Measurements from ENCODE around the gene RHBDL1.
A peak's percentile ranks its signal among the peaks of the same experiment; 100 is the strongest.

Gene RHBDL1

DNA sequence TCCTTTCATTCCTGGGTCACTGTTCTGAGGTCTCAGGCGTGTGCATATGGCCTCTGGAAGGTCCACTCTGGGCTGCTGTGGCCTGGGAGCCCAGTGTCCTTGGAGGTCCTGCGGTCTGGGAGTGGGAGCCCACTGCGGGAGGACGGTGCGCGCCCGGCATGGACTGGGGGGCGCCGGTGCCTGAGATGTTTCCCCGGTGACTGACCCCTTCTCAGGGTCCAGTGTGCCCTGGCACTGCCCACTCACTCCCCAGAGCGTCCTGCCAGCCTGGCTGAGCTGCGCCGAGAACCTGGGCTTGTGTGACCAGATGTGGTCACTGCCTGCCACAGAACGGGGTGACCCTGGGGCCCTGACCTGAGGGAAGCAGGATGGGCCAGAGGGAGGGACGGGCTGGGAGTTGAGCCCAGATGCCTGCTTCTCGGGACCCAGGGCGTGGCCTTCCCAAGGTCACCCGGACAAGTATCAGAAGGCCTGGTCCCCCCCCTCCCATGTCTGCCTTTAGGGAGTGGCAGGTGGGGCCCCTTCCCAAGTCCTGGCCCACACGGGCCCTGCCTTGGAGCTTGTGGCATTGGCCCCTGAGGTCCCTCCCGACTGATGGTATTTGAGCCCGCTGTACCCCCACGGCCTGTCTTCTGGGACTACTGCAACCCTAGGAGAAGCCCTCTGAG is 1.1 kb upstream of the RHBDL1 start:
- DNase-seq (ENCODE audit: low spot score): no peak

DNA sequence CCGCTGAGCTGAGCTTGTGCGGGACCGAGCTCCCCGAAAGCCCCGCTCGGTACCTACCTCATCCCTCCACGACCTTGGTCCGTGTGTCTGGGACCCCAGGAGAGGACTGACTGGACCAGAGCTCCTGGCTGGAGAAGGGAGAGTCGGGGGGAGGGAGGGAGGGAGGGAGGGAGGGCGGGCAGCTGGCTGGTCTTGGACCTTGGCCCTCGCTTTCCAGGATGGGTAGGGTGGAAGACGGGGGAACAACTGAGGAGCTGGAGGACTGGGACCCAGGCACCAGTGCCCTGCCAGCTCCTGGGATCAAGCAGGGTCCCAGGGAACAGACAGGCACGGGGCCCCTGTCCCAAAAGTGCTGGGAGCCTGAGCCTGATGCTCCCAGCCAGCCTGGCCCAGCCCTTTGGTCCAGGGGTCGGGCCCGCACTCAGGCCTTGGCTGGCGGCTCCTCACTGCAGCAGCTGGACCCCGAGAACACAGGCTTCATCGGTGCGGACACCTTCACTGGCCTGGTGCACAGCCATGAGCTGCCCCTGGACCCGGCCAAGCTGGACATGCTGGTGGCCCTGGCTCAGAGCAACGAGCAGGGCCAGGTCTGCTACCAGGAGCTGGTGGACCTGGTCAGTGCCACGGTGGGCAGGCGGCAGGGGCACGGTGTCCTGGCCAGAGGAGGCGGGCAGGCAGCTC is 553 bp downstream of the RHBDL1 start:
- DNase-seq (ENCODE audit: low spot score): no peak

DNA sequence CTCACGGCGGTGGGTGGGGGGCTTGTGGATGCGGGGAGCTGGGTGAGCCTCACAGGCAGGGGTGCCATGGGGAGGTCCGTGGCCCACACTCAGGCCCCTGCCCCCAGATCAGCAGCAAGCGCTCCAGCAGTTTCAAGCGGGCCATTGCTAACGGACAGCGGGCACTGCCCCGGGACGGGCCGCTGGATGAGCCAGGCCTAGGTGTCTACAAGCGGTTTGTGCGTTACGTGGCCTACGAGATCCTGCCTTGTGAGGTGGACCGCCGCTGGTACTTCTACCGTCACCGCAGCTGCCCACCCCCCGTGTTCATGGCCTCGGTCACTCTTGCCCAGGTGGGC is 1.1 kb downstream of the RHBDL1 start:
- no peak for DNase-seq (ENCODE audit: low spot score)

DNA sequence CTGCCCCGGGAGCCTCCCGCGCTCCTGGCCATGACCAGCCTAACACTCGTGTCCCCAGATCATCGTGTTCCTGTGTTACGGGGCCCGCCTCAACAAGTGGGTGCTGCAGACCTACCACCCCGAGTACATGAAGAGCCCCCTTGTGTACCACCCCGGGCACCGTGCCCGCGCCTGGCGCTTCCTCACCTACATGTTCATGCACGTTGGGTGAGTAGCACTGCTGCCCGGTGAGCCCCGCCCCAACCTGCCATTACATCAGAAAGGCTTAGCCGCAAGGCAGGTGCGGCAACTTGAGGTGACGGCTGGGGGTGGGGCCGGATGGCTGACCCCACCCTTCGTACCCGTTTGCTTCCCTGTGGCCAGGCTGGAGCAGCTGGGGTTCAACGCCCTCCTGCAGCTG is 1.4 kb downstream of the RHBDL1 start:
- DNase-seq (ENCODE audit: low spot score): no peak

DNA sequence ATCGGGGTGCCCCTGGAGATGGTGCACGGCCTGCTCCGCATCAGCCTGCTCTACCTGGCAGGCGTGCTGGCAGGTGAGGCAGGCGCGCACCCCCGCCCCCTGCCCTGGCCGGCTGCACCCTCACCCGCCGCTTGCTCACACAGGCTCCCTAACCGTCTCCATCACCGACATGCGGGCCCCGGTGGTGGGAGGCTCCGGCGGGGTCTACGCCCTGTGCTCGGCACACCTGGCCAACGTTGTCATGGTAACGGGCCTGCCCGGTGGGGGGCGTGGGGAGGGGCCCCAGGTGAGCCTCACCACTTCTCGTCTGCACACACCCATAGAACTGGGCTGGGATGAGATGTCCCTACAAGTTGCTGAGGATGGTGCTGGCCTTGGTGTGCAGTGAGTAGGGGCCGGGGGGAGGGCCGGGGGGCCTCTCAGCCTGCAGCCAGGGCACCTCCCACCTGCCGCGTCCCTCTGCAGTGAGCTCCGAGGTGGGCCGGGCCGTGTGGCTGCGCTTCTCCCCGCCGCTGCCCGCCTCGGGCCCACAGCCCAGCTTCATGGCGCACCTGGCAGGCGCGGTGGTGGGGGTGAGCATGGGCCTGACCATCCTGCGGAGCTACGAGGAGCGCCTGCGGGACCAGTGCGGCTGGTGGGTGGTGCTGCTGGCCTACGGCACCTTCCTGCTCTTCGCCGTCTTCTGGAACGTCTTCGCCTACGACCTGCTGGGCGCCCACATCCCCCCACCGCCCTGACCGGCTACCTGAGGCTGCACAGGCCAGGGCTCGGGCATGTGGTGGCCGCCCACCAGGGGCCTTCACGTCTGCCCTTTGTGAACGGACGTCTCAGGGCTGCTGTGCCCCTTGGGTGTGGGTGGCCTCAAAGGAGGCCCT is 2.1 kb downstream of the RHBDL1 start:
- no peak for DNase-seq (ENCODE audit: low spot score)

DNA sequence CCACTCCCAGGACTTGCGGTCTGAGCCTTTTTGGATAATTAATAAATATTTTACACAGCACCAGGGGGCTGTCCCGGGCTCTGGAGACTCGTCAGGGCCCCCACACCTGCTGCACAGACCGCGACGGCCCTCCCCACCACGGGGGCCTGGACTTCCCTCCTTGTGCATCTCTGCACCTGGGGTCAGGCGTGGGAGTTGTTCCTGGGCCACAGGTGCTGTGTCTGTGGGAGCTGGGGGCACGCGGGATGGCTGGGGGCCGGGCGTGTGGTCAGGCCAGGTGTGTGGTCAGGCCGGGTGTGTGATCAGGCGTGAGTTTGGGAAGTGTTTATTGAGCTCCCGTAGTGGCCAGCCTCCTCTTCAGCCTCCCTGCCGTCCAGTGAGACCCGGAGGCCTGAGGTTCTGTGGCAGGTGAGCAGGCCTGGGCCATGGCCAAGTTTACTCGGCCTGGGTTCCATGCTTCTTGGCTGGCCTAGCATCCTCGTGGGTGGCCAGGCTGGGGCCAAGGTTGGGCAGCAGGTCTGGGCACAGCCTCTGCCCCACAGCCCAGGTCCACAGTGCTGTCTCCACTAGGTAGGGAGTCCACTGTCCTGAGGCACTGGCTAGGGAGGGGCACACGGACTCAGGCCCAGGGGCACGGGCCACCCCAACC is 2.9 kb downstream of the RHBDL1 start:
- no peak for DNase-seq (ENCODE audit: low spot score)

DNA sequence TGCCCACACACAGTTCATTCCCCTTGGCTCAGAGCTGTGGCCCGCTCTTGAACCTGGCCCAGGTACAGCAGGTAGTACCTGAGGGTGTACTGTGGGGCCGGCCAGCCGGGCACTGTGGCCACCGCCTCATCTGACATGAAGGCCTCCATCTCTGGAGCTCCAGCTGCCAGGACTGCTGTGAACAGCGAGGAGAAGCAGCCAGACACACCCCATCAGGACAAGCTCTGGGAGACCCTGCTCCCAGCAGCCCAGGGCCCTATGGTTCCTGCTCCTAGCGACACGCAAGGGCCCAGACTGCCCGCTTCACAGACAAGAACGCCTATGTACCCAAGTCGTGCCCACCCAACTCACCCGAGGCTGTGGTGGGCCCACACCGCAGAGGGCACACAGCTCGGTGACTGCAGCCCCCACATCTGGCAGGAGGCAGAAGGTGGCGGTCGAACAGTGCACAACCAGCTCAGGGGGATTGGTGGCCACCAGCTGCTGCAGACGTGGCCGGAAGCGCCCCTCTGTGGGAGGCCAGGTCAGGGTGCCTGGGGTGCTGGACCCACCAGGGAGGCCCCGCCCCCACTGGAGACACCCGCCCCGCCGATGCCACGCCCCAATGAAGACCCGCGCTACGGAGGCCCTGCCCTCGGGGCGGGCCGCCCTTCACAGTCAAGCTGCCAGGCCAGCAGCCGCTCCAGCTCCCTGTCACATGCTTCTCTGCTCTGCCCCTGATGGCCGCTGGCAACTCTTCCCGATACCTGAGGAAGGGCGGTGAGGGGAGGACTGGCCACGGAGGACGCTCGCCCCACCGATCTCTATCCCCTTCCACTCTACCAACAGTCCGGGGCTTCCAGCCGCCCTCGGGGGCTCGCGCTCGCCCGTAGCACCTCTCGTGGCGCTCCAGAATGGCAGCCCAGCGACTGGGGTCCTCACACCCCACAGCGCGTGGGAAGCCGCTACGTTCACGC is 3.7 kb downstream of the RHBDL1 start:
- DNase-seq (ENCODE audit: low spot score): peak; percentile 76

DNA sequence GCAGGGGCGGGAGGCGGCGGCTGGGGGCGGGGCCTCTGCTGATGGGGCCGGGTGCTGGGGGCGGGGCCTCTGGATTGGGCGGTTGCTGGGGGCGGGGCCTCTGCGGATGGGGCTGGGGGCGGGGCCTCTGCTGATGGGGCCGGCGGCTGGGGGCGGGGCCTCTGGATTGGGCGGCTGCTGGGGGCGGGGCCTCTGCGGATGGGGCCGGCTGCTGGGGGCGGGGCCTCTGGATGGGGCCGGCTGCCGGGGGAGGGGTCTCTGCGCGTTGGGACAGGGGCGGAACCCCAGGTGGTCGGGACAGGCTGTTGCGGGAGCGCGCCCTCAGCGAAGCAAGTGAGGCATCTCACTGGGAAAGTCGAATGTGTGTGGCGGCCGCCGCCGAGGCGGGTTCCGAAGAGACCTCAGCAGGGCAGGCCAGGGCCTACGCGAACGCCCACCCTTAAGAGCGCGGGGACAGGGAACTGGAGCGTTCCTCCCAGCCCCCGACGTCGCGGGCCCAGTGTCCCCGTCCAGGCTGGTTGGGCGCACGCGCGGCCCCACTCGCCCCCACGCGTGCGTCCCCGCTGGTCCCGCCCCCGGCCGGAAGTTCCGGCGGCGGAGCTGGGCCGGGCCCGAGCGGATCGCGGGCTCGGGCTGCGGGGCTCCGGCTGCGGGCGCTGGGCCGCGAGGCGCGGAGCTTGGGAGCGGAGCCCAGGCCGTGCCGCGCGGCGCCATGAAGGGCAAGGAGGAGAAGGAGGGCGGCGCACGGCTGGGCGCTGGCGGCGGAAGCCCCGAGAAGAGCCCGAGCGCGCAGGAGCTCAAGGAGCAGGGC is 4.5 kb downstream of the RHBDL1 start, which contains the start of gene STUB1:
Gene STUB1, plus strand, starts transcription at position 597 of the 811 bp plus-strand sequence. Its CDS starts 116 bp downstream, at position 713.
- peak; percentile 88 for DNase-seq (ENCODE audit: low spot score)

DNA sequence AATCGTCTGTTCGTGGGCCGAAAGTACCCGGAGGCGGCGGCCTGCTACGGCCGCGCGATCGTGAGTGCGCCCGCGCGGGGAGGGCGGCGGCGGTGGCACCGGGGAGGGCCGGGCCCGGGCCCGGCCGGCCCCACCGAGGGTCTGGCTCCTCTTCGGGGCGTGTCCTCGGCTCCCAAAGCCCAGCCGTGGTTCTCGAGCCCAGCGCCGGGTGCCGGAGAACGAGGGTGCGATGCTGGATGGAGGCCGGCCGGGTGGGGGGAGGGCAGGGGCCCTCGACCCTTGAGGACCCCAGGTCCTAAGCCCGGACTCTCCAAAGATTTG is 5.1 kb downstream of the RHBDL1 start:
- DNase-seq (ENCODE audit: low spot score): no peak

DNA sequence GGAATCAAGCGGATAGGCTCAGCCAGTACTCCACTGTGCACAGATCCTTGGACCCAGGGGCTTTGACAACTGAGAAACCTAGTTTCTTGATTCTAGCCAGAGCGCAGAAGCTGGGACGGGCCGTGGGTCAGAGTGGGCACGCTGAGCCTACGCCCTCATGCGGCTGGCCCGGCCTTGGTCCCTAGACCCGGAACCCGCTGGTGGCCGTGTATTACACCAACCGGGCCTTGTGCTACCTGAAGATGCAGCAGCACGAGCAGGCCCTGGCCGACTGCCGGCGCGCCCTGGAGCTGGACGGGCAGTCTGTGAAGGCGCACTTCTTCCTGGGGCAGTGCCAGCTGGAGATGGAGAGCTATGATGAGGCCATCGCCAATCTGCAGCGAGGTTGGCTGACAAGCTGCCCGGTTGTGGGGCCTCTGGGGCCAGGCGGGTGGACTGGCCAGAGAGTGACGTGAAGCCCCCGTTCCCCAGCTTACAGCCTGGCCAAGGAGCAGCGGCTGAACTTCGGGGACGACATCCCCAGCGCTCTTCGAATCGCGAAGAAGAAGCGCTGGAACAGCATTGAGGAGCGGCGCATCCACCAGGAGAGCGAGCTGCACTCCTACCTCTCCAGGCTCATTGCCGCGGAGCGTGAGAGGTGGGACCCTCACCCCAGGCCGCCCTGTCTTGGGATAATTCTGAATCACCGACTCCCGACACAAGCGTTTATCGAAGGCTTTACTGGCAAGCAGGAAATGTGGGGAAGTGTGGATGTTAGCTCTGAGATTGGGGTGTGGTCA is 5.7 kb downstream of the RHBDL1 start:
- DNase-seq (ENCODE audit: low spot score): peak; percentile 87

DNA sequence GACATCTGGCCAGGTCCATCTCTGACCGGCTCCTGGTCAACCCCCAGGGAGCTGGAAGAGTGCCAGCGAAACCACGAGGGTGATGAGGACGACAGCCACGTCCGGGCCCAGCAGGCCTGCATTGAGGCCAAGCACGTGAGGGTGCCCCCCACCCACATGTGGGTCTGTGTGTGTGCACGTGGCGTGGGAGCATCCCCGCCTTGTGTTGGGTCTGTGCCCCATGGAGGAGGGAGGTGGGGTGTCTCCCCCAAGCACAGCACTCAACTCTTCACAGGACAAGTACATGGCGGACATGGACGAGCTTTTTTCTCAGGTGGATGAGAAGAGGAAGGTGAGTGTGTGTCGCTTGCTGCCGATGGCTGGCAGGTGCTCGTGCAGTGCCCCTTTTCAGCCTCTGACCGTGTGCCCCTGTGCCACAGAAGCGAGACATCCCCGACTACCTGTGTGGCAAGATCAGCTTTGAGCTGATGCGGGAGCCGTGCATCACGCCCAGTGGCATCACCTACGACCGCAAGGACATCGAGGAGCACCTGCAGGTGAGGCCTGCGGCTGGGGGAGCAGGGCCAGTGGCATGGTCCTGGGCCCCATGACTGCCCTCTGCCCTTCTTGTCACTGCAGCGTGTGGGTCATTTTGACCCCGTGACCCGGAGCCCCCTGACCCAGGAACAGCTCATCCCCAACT is 6.4 kb downstream of the RHBDL1 start:
- DNase-seq (ENCODE audit: low spot score): peak; percentile 74

DNA sequence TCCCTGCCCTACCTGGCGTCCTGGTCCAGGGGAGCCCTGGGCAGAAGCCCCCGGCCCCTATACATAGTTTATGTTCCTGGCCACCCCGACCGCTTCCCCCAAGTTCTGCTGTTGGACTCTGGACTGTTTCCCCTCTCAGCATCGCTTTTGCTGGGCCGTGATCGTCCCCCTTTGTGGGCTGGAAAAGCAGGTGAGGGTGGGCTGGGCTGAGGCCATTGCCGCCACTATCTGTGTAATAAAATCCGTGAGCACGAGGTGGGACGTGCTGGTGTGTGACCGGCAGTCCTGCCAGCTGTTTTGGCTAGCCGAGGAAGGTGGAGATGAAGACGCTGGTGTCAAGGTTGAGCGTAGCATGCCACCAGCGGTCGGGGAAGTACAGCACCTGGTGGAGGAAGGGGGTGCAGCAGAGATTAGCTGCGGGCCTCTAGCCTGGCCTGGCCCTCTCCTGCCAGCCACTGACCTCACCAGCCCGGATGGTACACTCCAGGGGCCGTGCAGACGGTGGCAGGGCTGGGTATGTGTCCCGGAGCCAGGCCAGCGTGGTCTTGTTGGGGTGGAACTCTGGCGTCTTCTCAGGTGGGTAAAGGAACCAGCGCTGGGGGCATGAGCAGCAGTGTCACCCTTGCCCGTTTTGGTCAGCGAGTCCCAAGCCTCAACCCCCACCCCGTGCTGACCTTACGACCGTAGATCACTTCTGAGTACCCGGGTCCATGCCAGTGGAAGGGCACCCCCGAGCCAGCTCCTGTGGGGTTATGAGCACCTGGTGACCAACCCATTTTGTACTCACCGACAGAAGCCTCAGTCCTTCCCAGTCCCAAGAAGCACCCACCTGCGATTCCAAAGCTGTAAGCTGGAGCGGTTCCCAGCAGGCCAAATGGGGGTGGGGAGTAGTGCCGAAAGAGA is 7.3 kb downstream of the RHBDL1 start:
- peak; percentile 52 for DNase-seq (ENCODE audit: low spot score)

DNA sequence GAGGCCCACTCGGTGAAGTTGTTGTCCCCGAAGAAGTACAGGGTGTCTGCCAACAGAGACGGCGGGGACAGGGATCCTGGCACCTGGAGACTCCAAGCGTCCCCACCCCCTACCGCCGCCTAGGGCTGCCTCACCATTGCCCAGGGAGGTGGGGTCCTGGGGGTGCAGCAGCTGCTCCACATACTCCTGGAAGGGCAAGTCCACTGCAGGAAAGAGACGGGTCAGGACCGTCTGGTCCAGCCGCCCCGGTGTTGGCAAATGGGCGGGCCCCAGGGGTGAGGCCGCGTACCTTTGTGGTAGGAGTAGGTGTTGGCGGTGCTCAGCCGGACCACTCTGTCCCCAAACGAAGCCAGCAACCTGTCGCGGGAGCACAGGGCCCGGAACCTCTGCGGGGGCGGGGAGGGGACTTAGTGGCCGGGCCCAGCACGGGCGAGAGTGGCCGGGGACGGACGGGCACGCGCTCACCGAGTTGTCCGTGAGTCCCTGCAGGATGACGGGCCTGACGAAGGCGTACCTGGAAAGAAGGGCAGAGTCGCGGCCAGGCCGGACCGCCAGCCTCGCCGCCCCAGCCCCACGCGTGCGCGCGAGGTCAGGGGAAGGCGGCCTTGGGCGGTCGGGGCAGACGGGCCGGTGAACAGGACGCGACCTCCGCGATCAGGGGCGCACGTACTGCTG is 8.1 kb downstream of the RHBDL1 start:
- peak; percentile 49 for DNase-seq (ENCODE audit: low spot score)

DNA sequence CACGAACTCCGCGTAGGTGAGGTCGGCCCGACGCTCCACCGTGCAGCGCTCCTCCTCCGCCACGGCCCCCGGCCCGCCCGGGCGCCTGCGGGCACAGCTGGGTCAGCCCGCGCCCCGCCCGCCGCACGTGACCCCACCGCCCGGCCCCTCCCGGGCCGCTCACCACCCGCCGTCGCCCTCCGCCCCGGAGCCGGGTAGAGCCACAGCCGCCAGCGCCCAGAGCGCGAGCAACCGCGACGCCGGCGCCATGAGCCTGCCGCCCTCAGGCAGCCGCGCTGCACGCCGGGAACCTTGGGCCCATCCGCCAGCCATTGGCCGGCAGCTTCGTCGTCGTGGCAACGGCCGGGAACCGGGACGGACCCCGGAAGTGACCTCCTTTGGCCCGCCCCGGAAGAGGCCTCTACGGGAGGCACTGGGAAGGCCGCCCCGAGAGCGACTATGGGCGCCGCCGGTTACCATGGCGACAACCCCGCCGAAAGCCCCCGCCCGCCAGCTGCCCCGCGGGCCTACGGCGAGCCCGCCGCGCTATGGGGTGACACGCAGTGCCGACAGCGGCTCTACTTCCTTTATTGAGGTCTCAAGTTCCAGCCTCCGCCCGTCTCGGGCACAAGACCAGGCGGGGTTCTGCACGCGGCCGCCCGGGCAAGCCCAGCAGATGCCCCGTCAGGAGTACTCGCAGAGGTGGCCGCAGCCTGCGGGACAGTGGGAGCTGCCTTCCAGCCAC is 8.8 kb downstream of the RHBDL1 start, which contains the start of gene JMJD8:
Gene JMJD8, minus strand, starts transcription at position 264 of the 724 bp plus-strand sequence. Its CDS starts 15 bp downstream, at position 249.
- DNase-seq (ENCODE audit: low spot score): peak; percentile 97

DNA sequence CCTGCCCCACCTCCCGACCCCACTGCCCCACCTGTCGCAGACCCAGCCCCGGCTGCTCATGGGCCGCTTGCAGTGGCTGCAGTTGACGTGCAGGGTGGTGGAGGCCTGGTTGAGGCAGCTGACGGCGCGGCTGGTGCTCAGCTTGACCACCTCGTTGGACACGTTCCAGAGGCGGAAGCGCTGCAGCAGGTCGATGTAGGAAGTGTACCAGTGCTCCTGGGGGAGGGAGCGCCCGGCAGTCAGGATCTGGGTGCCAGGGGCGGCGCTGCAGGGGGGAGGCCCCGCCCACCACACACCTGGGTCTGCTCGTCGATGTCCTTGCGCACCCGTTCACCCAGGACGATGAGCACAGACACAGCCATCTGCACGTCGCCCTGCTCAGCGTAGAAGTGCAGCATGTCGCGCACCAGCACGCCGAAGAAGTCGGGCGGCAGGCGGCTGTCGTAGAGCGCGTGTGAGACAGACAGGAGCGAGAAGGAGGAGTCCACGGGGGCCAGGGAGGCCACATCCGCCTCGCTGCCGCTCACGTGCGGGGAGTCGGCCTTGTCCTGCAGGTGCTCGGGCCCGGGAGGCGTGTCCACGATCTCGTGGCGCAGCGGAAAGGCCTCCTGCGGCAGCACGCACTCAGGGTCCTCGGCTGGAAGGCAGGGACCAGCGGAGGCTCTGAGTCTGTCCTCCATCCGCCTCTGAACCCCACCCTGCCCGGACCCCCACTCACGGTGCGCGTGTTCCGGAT is 9.7 kb downstream of the RHBDL1 start:
- no peak for DNase-seq (ENCODE audit: low spot score)

DNA sequence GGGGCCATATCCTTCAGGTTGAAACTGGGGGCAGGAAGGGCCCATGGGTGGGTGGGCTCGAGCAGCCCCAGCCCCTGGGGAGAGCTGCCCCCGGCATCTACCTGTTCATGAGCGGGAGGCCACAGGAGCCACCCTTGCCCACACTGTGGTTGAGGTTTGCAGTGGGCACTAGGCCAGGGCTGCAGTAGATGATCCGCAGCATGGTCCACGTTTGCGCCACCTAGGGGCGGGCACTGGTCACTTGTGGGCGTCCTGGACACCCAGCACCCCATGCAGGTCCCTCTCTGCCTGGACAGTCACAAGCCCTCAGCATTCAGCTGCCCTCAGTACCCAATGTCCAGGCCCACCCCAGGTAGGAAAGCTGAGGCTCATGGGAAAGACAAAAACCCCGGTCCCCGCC is 10.5 kb downstream of the RHBDL1 start:
- DNase-seq (ENCODE audit: low spot score): peak; percentile 82
